MM.1S (cell line): ENCODE results near the gene SPRR3.

Experiments used
- CTCF ChIP-seq: fragments of 300-600 bp; sonication (generic); IDR thresholded peaks from 2 replicates; pipeline ENCODE4 v1.5.1; 2016; ENCODE audit warnings: antibody characterized with exemption, low read length, mixed read lengths
- EZH2 ChIP-seq: fragments of 300-600 bp; sonication (generic); optimal IDR thresholded peaks from 2 replicates; pipeline ENCODE3; 2017; ENCODE audit warnings: low read depth, mild to moderate bottlenecking, antibody characterized with exemption, low read length, mixed read lengths
- EZH2phosphoT487 ChIP-seq: fragments of 300-600 bp; sonication (generic); IDR thresholded peaks from 2 replicates; pipeline ENCODE4 v1.6.1; 2018; ENCODE audit warnings: antibody characterized with exemption, low read length

- TF ChIP-seq CTCF (no peak), EZH2 (no peak), EZH2phosphoT487 (no peak)
Measured at GRCh38 chr1:153023109-153023508, 21.6 kb downstream of the SPRR3 start.
